ENCODE results near the gene ABHD10.

DNA sequence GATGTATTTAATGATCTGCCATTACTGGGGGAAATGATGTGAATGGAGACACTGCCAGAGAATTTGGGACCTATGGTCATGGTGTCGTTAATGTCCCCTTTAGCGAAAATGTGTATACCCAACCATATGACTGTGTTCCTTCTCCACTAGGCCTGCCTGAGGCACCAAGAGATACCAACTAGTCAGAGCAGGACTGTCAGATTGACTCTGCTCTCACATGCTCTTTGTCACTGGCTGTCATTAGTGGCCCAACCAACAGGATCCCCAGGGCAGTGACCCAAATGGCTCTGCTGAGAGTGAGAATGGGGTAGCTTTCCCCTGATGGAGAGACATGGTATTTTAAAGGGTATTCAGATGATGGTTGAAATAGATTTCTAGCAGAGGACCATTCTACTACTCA is 22.7 kb downstream of the ABHD10 start:
- TF ChIP-seq, protein P1, sequence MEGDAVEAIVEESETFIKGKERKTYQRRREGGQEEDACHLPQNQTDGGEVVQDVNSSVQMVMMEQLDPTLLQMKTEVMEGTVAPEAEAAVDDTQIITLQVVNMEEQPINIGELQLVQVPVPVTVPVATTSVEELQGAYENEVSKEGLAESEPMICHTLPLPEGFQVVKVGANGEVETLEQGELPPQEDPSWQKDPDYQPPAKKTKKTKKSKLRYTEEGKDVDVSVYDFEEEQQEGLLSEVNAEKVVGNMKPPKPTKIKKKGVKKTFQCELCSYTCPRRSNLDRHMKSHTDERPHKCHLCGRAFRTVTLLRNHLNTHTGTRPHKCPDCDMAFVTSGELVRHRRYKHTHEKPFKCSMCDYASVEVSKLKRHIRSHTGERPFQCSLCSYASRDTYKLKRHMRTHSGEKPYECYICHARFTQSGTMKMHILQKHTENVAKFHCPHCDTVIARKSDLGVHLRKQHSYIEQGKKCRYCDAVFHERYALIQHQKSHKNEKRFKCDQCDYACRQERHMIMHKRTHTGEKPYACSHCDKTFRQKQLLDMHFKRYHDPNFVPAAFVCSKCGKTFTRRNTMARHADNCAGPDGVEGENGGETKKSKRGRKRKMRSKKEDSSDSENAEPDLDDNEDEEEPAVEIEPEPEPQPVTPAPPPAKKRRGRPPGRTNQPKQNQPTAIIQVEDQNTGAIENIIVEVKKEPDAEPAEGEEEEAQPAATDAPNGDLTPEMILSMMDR (IDR thresholded peaks at IDR 0.05; ENCODE audit: insufficient read depth, low read length, poor library complexity, severe bottlenecking): no peak
- TF ChIP-seq EZH2phosphoT487 (conservative IDR thresholded peaks at IDR 0.05; ENCODE audit: low read length): no peak

Measured in SU-DHL-6 (cell line).